Measurements from ENCODE around the gene DUOX1.

DNA sequence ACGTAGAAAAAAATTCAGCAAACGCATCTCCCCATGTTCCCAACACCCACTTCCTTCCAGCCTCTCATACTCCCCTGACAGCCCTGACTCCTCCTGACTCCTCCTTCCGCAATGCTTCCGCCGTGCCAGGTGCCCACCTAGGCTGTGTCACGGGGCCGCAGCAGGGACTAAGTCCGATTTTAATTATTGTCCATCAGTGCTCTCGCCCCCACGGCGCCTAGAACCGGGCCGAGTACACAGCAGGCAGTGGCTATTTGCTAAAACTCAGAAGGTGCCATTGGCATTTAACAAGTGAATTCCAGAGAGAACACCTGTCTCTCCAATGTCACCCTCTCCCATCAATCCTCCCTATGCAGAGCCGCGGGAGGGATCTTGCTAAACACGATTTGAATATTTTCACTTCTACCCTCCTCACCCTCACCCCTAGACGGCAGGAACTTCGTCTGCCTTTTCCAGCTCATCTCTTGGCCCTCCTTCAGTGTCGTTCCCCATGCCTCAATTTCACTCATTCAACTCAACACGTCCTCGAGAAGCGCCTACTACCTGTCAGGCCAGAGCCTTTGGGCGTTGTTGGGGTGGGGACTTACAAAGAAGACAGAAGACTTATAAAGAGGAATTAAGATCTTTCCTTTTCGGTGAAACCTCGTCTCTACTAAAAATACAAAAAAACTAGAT is 69.5 kb downstream of the DUOX1 start:
- TF ChIP-seq EZH2 (IDR thresholded peaks at IDR 0.05) (no peak), RAD21 (IDR thresholded peaks at IDR 0.05; ENCODE audit: low read depth) (no peak), CEBPB (IDR thresholded peaks at IDR 0.05; ENCODE audit: low read depth) (no peak), POLR2AphosphoS5 (IDR thresholded peaks at IDR 0.05; ENCODE audit: low read depth, low read length) (no peak), EGR1 (IDR thresholded peaks at IDR 0.05; ENCODE audit: low read depth) (no peak), YY1 (IDR thresholded peaks at IDR 0.05; ENCODE audit: extremely low read depth, insufficient replicate concordance, low read depth, low read length) (no peak), ZNF274 (IDR thresholded peaks at IDR 0.05; ENCODE audit: low read depth, low read length) (no peak), EZH2phosphoT487 (IDR thresholded peaks at IDR 0.05; ENCODE audit: borderline replicate concordance) (no peak)
- TF ChIP-seq, protein P1, sequence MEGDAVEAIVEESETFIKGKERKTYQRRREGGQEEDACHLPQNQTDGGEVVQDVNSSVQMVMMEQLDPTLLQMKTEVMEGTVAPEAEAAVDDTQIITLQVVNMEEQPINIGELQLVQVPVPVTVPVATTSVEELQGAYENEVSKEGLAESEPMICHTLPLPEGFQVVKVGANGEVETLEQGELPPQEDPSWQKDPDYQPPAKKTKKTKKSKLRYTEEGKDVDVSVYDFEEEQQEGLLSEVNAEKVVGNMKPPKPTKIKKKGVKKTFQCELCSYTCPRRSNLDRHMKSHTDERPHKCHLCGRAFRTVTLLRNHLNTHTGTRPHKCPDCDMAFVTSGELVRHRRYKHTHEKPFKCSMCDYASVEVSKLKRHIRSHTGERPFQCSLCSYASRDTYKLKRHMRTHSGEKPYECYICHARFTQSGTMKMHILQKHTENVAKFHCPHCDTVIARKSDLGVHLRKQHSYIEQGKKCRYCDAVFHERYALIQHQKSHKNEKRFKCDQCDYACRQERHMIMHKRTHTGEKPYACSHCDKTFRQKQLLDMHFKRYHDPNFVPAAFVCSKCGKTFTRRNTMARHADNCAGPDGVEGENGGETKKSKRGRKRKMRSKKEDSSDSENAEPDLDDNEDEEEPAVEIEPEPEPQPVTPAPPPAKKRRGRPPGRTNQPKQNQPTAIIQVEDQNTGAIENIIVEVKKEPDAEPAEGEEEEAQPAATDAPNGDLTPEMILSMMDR (IDR thresholded peaks at IDR 0.05 in 2 of 3, conservative IDR thresholded peaks at IDR 0.05 in 1 of 3; ENCODE audit: borderline replicate concordance in 1 of 3, insufficient read depth in 1 of 3, low read depth in 2 of 3, low read length in 2 of 3): no peak
- TF ChIP-seq, protein P2, sequence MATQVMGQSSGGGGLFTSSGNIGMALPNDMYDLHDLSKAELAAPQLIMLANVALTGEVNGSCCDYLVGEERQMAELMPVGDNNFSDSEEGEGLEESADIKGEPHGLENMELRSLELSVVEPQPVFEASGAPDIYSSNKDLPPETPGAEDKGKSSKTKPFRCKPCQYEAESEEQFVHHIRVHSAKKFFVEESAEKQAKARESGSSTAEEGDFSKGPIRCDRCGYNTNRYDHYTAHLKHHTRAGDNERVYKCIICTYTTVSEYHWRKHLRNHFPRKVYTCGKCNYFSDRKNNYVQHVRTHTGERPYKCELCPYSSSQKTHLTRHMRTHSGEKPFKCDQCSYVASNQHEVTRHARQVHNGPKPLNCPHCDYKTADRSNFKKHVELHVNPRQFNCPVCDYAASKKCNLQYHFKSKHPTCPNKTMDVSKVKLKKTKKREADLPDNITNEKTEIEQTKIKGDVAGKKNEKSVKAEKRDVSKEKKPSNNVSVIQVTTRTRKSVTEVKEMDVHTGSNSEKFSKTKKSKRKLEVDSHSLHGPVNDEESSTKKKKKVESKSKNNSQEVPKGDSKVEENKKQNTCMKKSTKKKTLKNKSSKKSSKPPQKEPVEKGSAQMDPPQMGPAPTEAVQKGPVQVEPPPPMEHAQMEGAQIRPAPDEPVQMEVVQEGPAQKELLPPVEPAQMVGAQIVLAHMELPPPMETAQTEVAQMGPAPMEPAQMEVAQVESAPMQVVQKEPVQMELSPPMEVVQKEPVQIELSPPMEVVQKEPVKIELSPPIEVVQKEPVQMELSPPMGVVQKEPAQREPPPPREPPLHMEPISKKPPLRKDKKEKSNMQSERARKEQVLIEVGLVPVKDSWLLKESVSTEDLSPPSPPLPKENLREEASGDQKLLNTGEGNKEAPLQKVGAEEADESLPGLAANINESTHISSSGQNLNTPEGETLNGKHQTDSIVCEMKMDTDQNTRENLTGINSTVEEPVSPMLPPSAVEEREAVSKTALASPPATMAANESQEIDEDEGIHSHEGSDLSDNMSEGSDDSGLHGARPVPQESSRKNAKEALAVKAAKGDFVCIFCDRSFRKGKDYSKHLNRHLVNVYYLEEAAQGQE (IDR thresholded peaks at IDR 0.05; ENCODE audit: low read depth): no peak
- TF ChIP-seq, protein P3, sequence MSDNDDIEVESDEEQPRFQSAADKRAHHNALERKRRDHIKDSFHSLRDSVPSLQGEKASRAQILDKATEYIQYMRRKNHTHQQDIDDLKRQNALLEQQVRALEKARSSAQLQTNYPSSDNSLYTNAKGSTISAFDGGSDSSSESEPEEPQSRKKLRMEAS (IDR thresholded peaks at IDR 0.05): no peak

All from HCT116 (cell line).